CD4-positive, alpha-beta T cell (primary cell): ENCODE data around the gene NKAIN4. TPM values are rescaled to one million over a fixed set of nuclear protein-coding genes. Genes with fewer than 3 reads are reported as not detected.

Source experiments
- ATAC-seq: fragments of 200-7000 bp; cut with Tn5 transposase; one replicate; pipeline ENCODE4 v1.10.0; 2022; ENCODE audit warnings: mild to moderate bottlenecking; ENCODE audit not compliant: poor library complexity
- CTCF ChIA-PET: fragments of 350-600 bp; sonication (Branson Sonifier 250); formaldehyde crosslinking; loops from one replicate; lab custom pipeline; 2021; ENCODE audit warnings: antibody characterized with exemption, inconsistent platforms; lab: Charles Lee
- POLR2A ChIA-PET: fragments of 350-600 bp; sonication (Branson Sonifier 250); formaldehyde crosslinking; loops from one replicate; lab custom pipeline; 2021; ENCODE audit warnings: antibody characterized with exemption, inconsistent platforms; lab: Charles Lee
- DNase-seq, 14 experiments: peaks; one replicate each; pipeline ENCODE4 v3.0.0-alpha.2; 2013 to 2020; ENCODE audit warnings: mixed read lengths in 2 of 14
- H3K27ac ChIP-seq, 2 donors: one replicate each; pipeline versions ENCODE4 v1.5.1 to v1.7.0; 2013; ENCODE audit warnings: low read length in 2 of 2, low read depth in 1 of 2, mild to moderate bottlenecking in 1 of 2
- H3K27me3 ChIP-seq, 2 experiments: 1 replicate in 1 of 2; 2 replicates in 1 of 2; pipeline versions ENCODE4 v1.6.1 to v1.7.0; 2013; ENCODE audit warnings: low read length in 2 of 2, control low read depth in 1 of 2, mild to moderate bottlenecking in 1 of 2, moderate library complexity in 1 of 2; ENCODE audit not compliant: insufficient read depth in 2 of 2, control insufficient read depth in 1 of 2
- H3K36me3 ChIP-seq: one replicate; pipeline ENCODE4 v1.6.1; 2013; ENCODE audit warnings: low read length, control low read depth; ENCODE audit not compliant: insufficient read depth
- H3K4me1 ChIP-seq: one replicate; pipeline ENCODE4 v1.6.1; 2013; ENCODE audit warnings: low read length, control low read depth; ENCODE audit not compliant: insufficient read depth
- H3K4me3 ChIP-seq: one replicate; pipeline ENCODE4 v1.5.1; 2013; ENCODE audit warnings: mild to moderate bottlenecking, low read length, moderate library complexity
- H3K9me3 ChIP-seq, 2 experiments: 1 replicate in 1 of 2; 2 replicates in 1 of 2; pipeline versions ENCODE4 v1.6.1 to v1.7.0; 2013; ENCODE audit warnings: low read length in 2 of 2, mild to moderate bottlenecking in 2 of 2, control low read depth in 1 of 2, moderate library complexity in 1 of 2; ENCODE audit not compliant: control insufficient read depth in 1 of 2, insufficient read depth in 1 of 2
- H3K27ac Mint-ChIP-seq: one replicate; pipeline ENCODE4 v1.8.0; 2020; ENCODE audit warnings: mixed read lengths
- H3K27me3 Mint-ChIP-seq: one replicate; pipeline ENCODE4 v1.8.0; 2021; ENCODE audit warnings: mixed read lengths
- H3K36me3 Mint-ChIP-seq: one replicate; pipeline ENCODE4 v1.8.0; 2021; ENCODE audit warnings: low read depth, mixed read lengths
- H3K4me1 Mint-ChIP-seq: one replicate; pipeline ENCODE4 v1.8.0; 2021; ENCODE audit warnings: low read depth, mixed read lengths
- H3K4me3 Mint-ChIP-seq: one replicate; pipeline ENCODE4 v1.8.0; 2020; ENCODE audit warnings: mild to moderate bottlenecking, mixed read lengths
- H3K9me3 Mint-ChIP-seq: one replicate; pipeline ENCODE4 v1.8.0; 2020; ENCODE audit warnings: mixed read lengths
- intact Hi-C, 2 experiments: fragments of 100-400 bp; cut with DNase I in 1 of 2; cut with micrococcal nuclease in 1 of 2; formaldehyde crosslinking; loops; one replicate each; pipeline versions ENCODE4 v1.15.1 to v1.9.0; 2023 to 2025; cut with DNase I, micrococcal nuclease
- total RNA-seq, 174 experiments: library from RNA in 2 of 174; stranded (reverse) in 2 of 174; gene quantifications; one replicate each; pipeline ENCODE4 v1.2.3 and lab custom pipeline; 2021 to 2026
- TF ChIP-seq, protein P1 (sequence below): fragments of 200-600 bp; IDR thresholded peaks from one replicate; pipeline ENCODE4 v1.8.0; 2022; ENCODE audit warnings: antibody characterized with exemption, mild to moderate bottlenecking

Gene NKAIN4
- total RNA-seq, 2 experiments from 2014 or later, result not detected

- intact Hi-C loops, result loop anchor here in 1 of 2 experiments (10.0 kb wide), 2 partner anchors 275 to 825 kb away; partner anchors contain the start of genes GID8 and RPS21
- H3K4me1 ChIP-seq, result peaks cover 53% of the 10 kb centered on the region
- ChIA-PET CTCF (no interaction called here), POLR2A (no interaction called here)
- H3K27me3 Mint-ChIP-seq, result no peaks in the 10 kb centered on the region
- peaks cover 78% of the 10 kb centered on the region for H3K36me3 ChIP-seq
- H3K4me1 Mint-ChIP-seq, result peaks cover 72% of the 10 kb centered on the region
- H3K36me3 Mint-ChIP-seq, result peaks cover 97% of the 10 kb centered on the region
- H3K9me3 ChIP-seq, result no peaks in the 10 kb centered on the region
- H3K4me3 ChIP-seq, result no peak overlapping the region
- H3K27ac ChIP-seq, result no peak overlapping the region
- H3K9me3 Mint-ChIP-seq, result no peaks in the 10 kb centered on the region
- ATAC-seq, result no peak
- no peak overlapping the region for H3K4me3 Mint-ChIP-seq
- H3K27ac Mint-ChIP-seq, result no peak overlapping the region
- TF ChIP-seq, protein P1, sequence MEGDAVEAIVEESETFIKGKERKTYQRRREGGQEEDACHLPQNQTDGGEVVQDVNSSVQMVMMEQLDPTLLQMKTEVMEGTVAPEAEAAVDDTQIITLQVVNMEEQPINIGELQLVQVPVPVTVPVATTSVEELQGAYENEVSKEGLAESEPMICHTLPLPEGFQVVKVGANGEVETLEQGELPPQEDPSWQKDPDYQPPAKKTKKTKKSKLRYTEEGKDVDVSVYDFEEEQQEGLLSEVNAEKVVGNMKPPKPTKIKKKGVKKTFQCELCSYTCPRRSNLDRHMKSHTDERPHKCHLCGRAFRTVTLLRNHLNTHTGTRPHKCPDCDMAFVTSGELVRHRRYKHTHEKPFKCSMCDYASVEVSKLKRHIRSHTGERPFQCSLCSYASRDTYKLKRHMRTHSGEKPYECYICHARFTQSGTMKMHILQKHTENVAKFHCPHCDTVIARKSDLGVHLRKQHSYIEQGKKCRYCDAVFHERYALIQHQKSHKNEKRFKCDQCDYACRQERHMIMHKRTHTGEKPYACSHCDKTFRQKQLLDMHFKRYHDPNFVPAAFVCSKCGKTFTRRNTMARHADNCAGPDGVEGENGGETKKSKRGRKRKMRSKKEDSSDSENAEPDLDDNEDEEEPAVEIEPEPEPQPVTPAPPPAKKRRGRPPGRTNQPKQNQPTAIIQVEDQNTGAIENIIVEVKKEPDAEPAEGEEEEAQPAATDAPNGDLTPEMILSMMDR, result no peak
- no peaks in the 10 kb centered on the region for H3K27me3 ChIP-seq
- DNase-seq, result no peak
Measured at GRCh38 chr20:63210011-63210605, 44.2 kb downstream of the NKAIN4 start.

GRCh38 chr20:63208346-63208909 lies 45.8 kb downstream of the NKAIN4 start:
- Mint-ChIP-seq H3K27ac (no peak overlapping the region), H3K4me3 (no peak overlapping the region), H3K4me1 (peaks cover 56% of the 10 kb centered on the region), H3K36me3 (peaks cover 97% of the 10 kb centered on the region), H3K9me3 (no peaks in the 10 kb centered on the region), H3K27me3 (no peaks in the 10 kb centered on the region)
- no peaks in the 10 kb centered on the region for H3K9me3 ChIP-seq
- no peak overlapping the region for H3K27ac ChIP-seq
- H3K27me3 ChIP-seq, result no peaks in the 10 kb centered on the region
- ChIA-PET CTCF (no interaction called here), POLR2A (no interaction called here)
- no peak for ATAC-seq
- peaks cover 40% of the 10 kb centered on the region for H3K4me1 ChIP-seq
- H3K36me3 ChIP-seq, result peaks cover 87% of the 10 kb centered on the region
- H3K4me3 ChIP-seq, result no peak overlapping the region
- TF ChIP-seq, protein P1, result no peak
- intact Hi-C loops, result no loop called here
- no peak for DNase-seq

DNA sequence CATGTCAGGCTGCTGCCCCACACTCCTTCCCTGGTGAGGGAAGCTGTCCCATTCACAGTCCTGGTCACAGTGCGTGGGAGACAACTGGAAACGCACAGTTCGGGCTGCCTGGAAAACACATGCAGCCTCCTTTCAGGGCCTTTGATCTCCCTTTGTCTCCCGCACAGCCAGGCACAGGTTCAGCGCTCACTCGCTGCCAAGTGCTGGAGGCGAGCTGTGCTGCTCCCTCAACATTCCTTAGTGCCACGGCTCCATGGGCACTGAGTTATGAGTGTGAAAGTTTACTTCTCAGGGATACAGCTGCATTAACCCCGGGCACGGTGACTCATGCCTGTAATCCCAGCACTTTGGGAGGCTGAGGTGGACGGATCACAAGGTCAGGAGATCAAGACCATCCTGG lies 47.4 kb downstream of the NKAIN4 start:
- Histone ChIP-seq H3K4me1 (peaks cover 27% of the 10 kb centered on the region), H3K27me3 (no peaks in the 10 kb centered on the region), H3K4me3 (no peak overlapping the region), H3K36me3 (peaks cover 87% of the 10 kb centered on the region), H3K9me3 (no peaks in the 10 kb centered on the region), H3K27ac (no peak overlapping the region)
- Mint-ChIP-seq H3K27ac (no peak overlapping the region), H3K27me3 (no peaks in the 10 kb centered on the region), H3K4me3 (no peak overlapping the region), H3K9me3 (no peaks in the 10 kb centered on the region), H3K4me1 (peaks cover 41% of the 10 kb centered on the region), H3K36me3 (peaks cover 96% of the 10 kb centered on the region)
- POLR2A ChIA-PET, result no interaction called here
- CTCF ChIA-PET, result no interaction called here
- intact Hi-C loops, result no loop called here
- DNase-seq (no peak), ATAC-seq (no peak)
- TF ChIP-seq, protein P1, result no peak
